K562 (cell line): ENCODE data around the gene STMN3. TPM values are rescaled to one million over a fixed set of nuclear protein-coding genes. Genes with fewer than 3 reads are reported as not detected.

ENCODE experiments used
- ATAC-seq: fragments of 200-7000 bp; cut with Tn5 transposase; 3 replicates; pipeline ENCODE4 v1.9.1; 2020; ENCODE audit warnings: moderate library complexity
- BruUV-seq: library from RNA; stranded (reverse); fragments of 400-500 nt; replicated peaks from 2 replicates; lab custom pipeline; 2021; lab: Mats Ljungman, UMichigan
- CTCF ChIA-PET: fragments of 300-600 bp; formaldehyde crosslinking; extraction: SDS; loops from one replicate; lab custom pipeline; 2021; ENCODE audit warnings: low intra/inter-chr PET ratio; lab: Yijun Ruan, JAX
- POLR2A ChIA-PET: fragments of 300-600, 350-650 bp; sonication (Branson Sonifier 250); formaldehyde crosslinking; extraction: SDS; loops from one replicate; lab custom pipeline; 2021; ENCODE audit warnings: antibody characterized with exemption, inconsistent platforms; lab: Yijun Ruan, JAX
- DNase-seq, 4 experiments: peaks; one replicate each; pipeline versions ENCODE4 v3.0.0 to v3.0.0-alpha.2; 2011 to 2018; ENCODE audit warnings: low spot score in 3 of 4, mixed read lengths in 3 of 4; ENCODE audit errors: extremely low read depth in 1 of 4
- FAIRE-seq: peaks from 2 replicates; lab custom pipeline; 2011; peaks lifted over from hg19 to GRCh38; lab: Jason Lieb, UNC
- H2AFZ ChIP-seq: 2 replicates; pipeline ENCODE4 v1.6.0; 2011; ENCODE audit warnings: low read depth, low read length, control low read depth, inconsistent platforms
- H3K27ac ChIP-seq: fragments of 200-600 bp; 3 replicates; pipeline ENCODE4 v1.8.0; 2011; ENCODE audit warnings: low read depth, mild to moderate bottlenecking, control low read depth, inconsistent platforms, low read length, moderate library complexity, mixed read lengths; ENCODE audit errors: extremely low read depth
- H3K27me3 ChIP-seq, 2 experiments: fragments of 300-600 bp in 1 of 2; 2 replicates in 1 of 2; 3 replicates in 1 of 2; pipeline versions ENCODE4 v1.6.0 to v1.8.0; 2011; ENCODE audit warnings: inconsistent platforms in 2 of 2, low read length in 2 of 2, mild to moderate bottlenecking in 1 of 2, mixed read lengths in 1 of 2, moderate library complexity in 1 of 2; ENCODE audit not compliant: control insufficient read depth in 2 of 2, insufficient read depth in 2 of 2
- H3K36me3 ChIP-seq: fragments of 300-600 bp; 3 replicates; pipeline ENCODE4 v1.8.0; 2011; ENCODE audit warnings: mild to moderate bottlenecking, low read length, inconsistent platforms; ENCODE audit not compliant: control insufficient read depth, insufficient read depth
- H3K4me1 ChIP-seq, 2 experiments: fragments of 200-600 bp in 1 of 2; replicated peaks in 1 of 2; 2 replicates in 1 of 2; 3 replicates in 1 of 2; pipeline versions ENCODE4 v1.5.1 to v1.8.0; 2011; ENCODE audit warnings: inconsistent platforms in 2 of 2, low read length in 2 of 2, mild to moderate bottlenecking in 1 of 2, mixed read lengths in 1 of 2, moderate library complexity in 1 of 2; ENCODE audit not compliant: control insufficient read depth in 2 of 2, insufficient read depth in 2 of 2
- H3K4me2 ChIP-seq: 2 replicates; pipeline ENCODE4 v1.6.1; 2011; ENCODE audit warnings: low read length, control low read depth, inconsistent platforms, mixed read lengths; ENCODE audit not compliant: insufficient read depth
- H3K4me3 ChIP-seq: fragments of 200-600 bp; sonication (generic), shearing (Covaris generic); 2 replicates; pipeline ENCODE4 v1.5.1; 2016; ENCODE audit warnings: control low read depth, inconsistent platforms
- H3K79me2 ChIP-seq: fragments of 200-600 bp; 3 replicates; pipeline ENCODE4 v1.8.0; 2011; ENCODE audit warnings: low read length, inconsistent platforms; ENCODE audit not compliant: control insufficient read depth, insufficient read depth
- H3K9ac ChIP-seq, 2 experiments: 2 replicates each; pipeline versions ENCODE4 v1.6.0 to v1.6.1; 2011; ENCODE audit warnings: low read depth in 2 of 2, low read length in 2 of 2, control low read depth in 1 of 2, inconsistent platforms in 1 of 2, mild to moderate bottlenecking in 1 of 2, mixed read lengths in 1 of 2; ENCODE audit not compliant: insufficient read depth in 1 of 2
- H3K9me1 ChIP-seq: one replicate; pipeline ENCODE4 v1.6.0; 2011; ENCODE audit warnings: inconsistent platforms, mild to moderate bottlenecking, low read length, moderate library complexity; ENCODE audit not compliant: control insufficient read depth, insufficient read depth
- H3K9me3 ChIP-seq: replicated peaks from 2 replicates; pipeline ENCODE4 v1.5.1; 2011; ENCODE audit warnings: low read depth, low read length, inconsistent platforms; ENCODE audit not compliant: control insufficient read depth, insufficient read depth
- H4K20me1 ChIP-seq: replicated peaks from 2 replicates; pipeline ENCODE4 v1.6.1; 2011; ENCODE audit warnings: low read length, inconsistent platforms, mixed read lengths; ENCODE audit not compliant: control insufficient read depth, insufficient read depth
- C11orf30 ChIP-seq: fragments of 450-650 bp; IDR thresholded peaks from 2 replicates; pipeline ENCODE4 v1.6.1; 2016; ENCODE audit warnings: low read depth, mild to moderate bottlenecking
- GATAD2B ChIP-seq: fragments of 450-650 bp; IDR thresholded peaks from 2 replicates; pipeline ENCODE4 v1.6.1; 2017; ENCODE audit warnings: mild to moderate bottlenecking, borderline replicate concordance
- HDGF ChIP-seq: fragments of 450-650 bp; IDR thresholded peaks from 2 replicates; pipeline ENCODE4 v1.6.1; 2016
- PCBP2 ChIP-seq: fragments of 200-400 bp; formaldehyde crosslinking; IDR thresholded peaks from 2 replicates; pipeline ENCODE4 v1.6.1; 2018; ENCODE audit warnings: low read length, low read depth, mild to moderate bottlenecking, moderate library complexity; ENCODE audit not compliant: poor library complexity, severe bottlenecking
- PREB ChIP-seq: sonication (generic); formaldehyde crosslinking; IDR thresholded peaks from 2 replicates; pipeline ENCODE4 v1.8.1; 2023; ENCODE audit warnings: mild to moderate bottlenecking, missing genetic modification reagents
- PTTG1 ChIP-seq: fragments of 450-650 bp; IDR thresholded peaks from 2 replicates; pipeline ENCODE4 v1.6.1; 2016; ENCODE audit warnings: low read depth, mild to moderate bottlenecking, missing genetic modification characterization, missing compliant biosample characterization
- SAP30 ChIP-seq: fragments of 200-600 bp; sonication (generic); IDR thresholded peaks from 2 replicates; pipeline ENCODE4 v1.6.1; 2012; ENCODE audit warnings: borderline replicate concordance, low read depth, mild to moderate bottlenecking, moderate library complexity, low read length, control low read depth, inconsistent platforms; ENCODE audit not compliant: insufficient read depth, poor library complexity, severe bottlenecking
- ZNF316 ChIP-seq: fragments of 450-650 bp; IDR thresholded peaks from 2 replicates; pipeline ENCODE4 v1.6.1; 2016
- WGBS: fragments of 100-300 bp; shearing (Covaris generic); methylation state at CpG from one replicate; pipeline ENCODE4 v1.1.6; 2016; ENCODE audit warnings: low coverage, mixed read lengths; ENCODE audit not compliant: insufficient coverage; ENCODE audit errors: missing lambda C conversion rate; 5-methylcytosine and 5-hydroxymethylcytosine counted together
- in situ Hi-C: fragments of 300-500 bp; cut with MboI; formaldehyde crosslinking; loops from 4 replicates; pipeline ENCODE4 v1.15.0; 2018; ENCODE audit warnings: inconsistent platforms, mixed read lengths
- intact Hi-C: fragments of 100-400 bp; cut with micrococcal nuclease; formaldehyde crosslinking; loops from 2 replicates; pipeline ENCODE4 v1.14.2; 2022
- polyA plus RNA-seq, 8 experiments: library from polyadenylated mRNA; depleted of rRNA in 4 of 8; stranded (reverse) in 5 of 8; unstranded in 3 of 8; fragments of >200 nt; fragmentation: Nextera tagmentation in 2 of 8; fragmentation: Illumina TruSeq in 1 of 8; extraction: Ambion mirVana in 2 of 8; extraction: Trizol in 1 of 8; gene quantifications; 2 replicates each; pipeline versions ENCODE4 v1.2.1 to v1.2.3, GENCODE V29; 2011 to 2014; ENCODE audit warnings: inconsistent platforms in 1 of 8, missing spikeins in 1 of 8
- total RNA-seq, 7 experiments: library from RNA; depleted of rRNA in 6 of 7; stranded (reverse); fragments of >200 nt in 6 of 7; fragmentation: Illumina TruSeq in 2 of 7; extraction: Trizol in 2 of 7; gene quantifications; 2 replicates each; pipeline versions ENCODE4 v1.2.1 to v1.2.3, GENCODE V29; 2011 to 2021; ENCODE audit warnings: low replicate concordance in 1 of 7
- TF ChIP-seq, protein P1 (sequence below): fragments of 250-450 bp; sonication (Bioruptor Pico); IDR thresholded peaks from 2 replicates; pipeline ENCODE4 v1.5.0; 2021
- TF ChIP-seq, protein P2 (sequence below), 2 experiments: fragments of 250-450 bp in 1 of 2; fragments of 450-650 bp in 1 of 2; sonication (Bioruptor Pico) in 1 of 2; IDR thresholded peaks; 2 replicates each; pipeline versions ENCODE4 v1.6.1 to v1.8.0; 2016 to 2021; ENCODE audit warnings: mild to moderate bottlenecking in 2 of 2, moderate library complexity in 2 of 2, missing compliant biosample characterization in 1 of 2, missing genetic modification characterization in 1 of 2
- TF ChIP-seq, protein P3 (sequence below): sonication (generic); formaldehyde crosslinking; IDR thresholded peaks from 2 replicates; pipeline ENCODE4 v1.8.1; 2023; ENCODE audit warnings: missing genetic modification reagents, mild to moderate bottlenecking, borderline replicate concordance

Gene STMN3
- total and polyA plus RNA-seq, 9 of the 15 experiments (the other 6 are each of a cell fraction or from before 2014, with no cell fraction given): 0.70 to 65.6 (median 29.4) TPM

DNA sequence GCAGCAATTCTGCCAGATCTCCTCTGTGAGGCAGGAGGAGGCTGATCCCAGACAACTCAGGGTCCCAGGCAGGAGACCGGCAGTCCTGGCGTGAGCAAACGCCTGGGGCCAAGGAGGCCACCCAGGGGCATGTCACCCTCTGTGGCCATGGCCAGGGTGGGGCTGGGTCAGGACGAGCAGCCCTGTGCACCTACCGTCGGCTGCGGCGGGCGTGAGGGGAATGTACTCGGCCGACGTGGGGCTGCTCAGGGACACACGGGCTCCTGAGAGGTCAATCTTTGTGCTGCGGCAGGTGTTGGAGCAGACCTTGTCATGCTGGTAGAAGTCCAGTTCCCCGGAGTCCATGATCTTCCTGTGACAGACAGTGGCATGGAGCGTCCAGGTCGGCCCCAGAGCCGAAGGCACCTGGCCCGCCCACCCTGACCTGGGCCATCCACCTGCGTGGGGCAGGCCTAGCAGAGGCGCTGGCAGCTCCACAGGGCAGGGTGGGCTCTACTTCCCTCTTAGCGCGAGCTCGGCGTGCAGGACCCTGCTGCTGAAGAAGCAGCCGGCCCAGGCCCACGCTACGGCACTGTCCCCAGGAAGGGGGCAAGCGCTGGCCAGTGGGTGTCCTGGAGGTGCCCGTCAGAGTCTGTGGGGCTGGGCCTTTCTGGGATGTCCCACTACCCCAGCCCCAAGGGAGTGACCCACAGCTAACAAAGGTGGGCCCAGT lies 57.7 kb downstream of the STMN3 start:
- DNase-seq: no peak
- Histone ChIP-seq H3K9ac (peak overlapping the region in 1 of 2 experiments; percentile 45; a peak in 2 of 4 replicates), H4K20me1 (no peaks in the 10 kb centered on the region), H3K27ac (no peak overlapping the region), H3K9me1 (peaks cover 9% of the 10 kb centered on the region), H3K27me3 (no peaks in the 10 kb centered on the region), H2AFZ (no peak overlapping the region), H3K36me3 (peaks cover 49% of the 10 kb centered on the region; the same call in 2 of the 3 replicates), H3K4me1 (peaks cover 0 to 10% of the 10 kb centered on the region in 2 experiments; a peak in 2 of 5 replicates), H3K79me2 (no peaks in the 10 kb centered on the region), H3K9me3 (no peaks in the 10 kb centered on the region), H3K4me3 (no peak overlapping the region), H3K4me2 (no peak overlapping the region)
- CTCF ChIA-PET: no interaction called here
- in situ Hi-C loops: no loop called here
- FAIRE-seq: no peak
- no peak for ATAC-seq
- POLR2A ChIA-PET: interaction anchor here (0.5 to 1.2 kb wide), 3 partner anchors 11 to 23 kb away, joined by 3 to 4 read pairs (median 3); no protein-coding TSS in a partner anchor
- intact Hi-C loops: no loop called here
- no TSS peak for BruUV-seq
- WGBS: 85% methylated on average over 25 of the region's 30 CpGs
- no peak for TF ChIP-seq C11orf30
- TF ChIP-seq PREB: no peak
- TF ChIP-seq ZNF316: no peak
- TF ChIP-seq, protein P1, sequence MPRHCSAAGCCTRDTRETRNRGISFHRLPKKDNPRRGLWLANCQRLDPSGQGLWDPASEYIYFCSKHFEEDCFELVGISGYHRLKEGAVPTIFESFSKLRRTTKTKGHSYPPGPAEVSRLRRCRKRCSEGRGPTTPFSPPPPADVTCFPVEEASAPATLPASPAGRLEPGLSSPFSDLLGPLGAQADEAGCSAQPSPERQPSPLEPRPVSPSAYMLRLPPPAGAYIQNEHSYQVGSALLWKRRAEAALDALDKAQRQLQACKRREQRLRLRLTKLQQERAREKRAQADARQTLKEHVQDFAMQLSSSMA: no peak
- TF ChIP-seq SAP30: no peak
- TF ChIP-seq, protein P2, sequence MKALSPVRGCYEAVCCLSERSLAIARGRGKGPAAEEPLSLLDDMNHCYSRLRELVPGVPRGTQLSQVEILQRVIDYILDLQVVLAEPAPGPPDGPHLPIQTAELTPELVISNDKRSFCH (CRISPR knock-in tag; IDR thresholded peaks at IDR 0.05): no peak
- TF ChIP-seq, protein P2 (tag; IDR thresholded peaks at IDR 0.05): no peak
- TF ChIP-seq, protein P3, sequence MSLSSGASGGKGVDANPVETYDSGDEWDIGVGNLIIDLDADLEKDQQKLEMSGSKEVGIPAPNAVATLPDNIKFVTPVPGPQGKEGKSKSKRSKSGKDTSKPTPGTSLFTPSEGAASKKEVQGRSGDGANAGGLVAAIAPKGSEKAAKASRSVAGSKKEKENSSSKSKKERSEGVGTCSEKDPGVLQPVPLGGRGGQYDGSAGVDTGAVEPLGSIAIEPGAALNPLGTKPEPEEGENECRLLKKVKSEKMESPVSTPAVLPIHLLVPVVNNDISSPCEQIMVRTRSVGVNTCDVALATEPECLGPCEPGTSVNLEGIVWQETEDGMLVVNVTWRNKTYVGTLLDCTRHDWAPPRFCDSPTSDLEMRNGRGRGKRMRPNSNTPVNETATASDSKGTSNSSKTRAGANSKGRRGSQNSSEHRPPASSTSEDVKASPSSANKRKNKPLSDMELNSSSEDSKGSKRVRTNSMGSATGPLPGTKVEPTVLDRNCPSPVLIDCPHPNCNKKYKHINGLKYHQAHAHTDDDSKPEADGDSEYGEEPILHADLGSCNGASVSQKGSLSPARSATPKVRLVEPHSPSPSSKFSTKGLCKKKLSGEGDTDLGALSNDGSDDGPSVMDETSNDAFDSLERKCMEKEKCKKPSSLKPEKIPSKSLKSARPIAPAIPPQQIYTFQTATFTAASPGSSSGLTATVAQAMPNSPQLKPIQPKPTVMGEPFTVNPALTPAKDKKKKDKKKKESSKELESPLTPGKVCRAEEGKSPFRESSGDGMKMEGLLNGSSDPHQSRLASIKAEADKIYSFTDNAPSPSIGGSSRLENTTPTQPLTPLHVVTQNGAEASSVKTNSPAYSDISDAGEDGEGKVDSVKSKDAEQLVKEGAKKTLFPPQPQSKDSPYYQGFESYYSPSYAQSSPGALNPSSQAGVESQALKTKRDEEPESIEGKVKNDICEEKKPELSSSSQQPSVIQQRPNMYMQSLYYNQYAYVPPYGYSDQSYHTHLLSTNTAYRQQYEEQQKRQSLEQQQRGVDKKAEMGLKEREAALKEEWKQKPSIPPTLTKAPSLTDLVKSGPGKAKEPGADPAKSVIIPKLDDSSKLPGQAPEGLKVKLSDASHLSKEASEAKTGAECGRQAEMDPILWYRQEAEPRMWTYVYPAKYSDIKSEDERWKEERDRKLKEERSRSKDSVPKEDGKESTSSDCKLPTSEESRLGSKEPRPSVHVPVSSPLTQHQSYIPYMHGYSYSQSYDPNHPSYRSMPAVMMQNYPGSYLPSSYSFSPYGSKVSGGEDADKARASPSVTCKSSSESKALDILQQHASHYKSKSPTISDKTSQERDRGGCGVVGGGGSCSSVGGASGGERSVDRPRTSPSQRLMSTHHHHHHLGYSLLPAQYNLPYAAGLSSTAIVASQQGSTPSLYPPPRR (CRISPR knock-in tag): no peak
- no peak for TF ChIP-seq PCBP2
- TF ChIP-seq GATAD2B: no peak
- TF ChIP-seq PTTG1 (tag): no peak
- TF ChIP-seq HDGF: no peak
